IMR-90 (cell line): Measurements from ENCODE around the gene NAA10. TPM values are rescaled to one million over a fixed set of nuclear protein-coding genes. Genes with fewer than 3 reads are reported as not detected.

Experiments used
- ATAC-seq: fragments of 200-7000 bp; cut with Tn5 transposase; 2 replicates; pipeline ENCODE4 v1.9.1; 2020; ENCODE audit warnings: low read depth, mild to moderate bottlenecking, moderate library complexity
- BruUV-seq: library from RNA; stranded (reverse); fragments of 400-500 nt; replicated peaks from 2 replicates; lab custom pipeline; 2021; lab: Mats Ljungman, UMichigan
- CTCF ChIA-PET: fragments of 300-600 bp; formaldehyde crosslinking; extraction: SDS; loops from one replicate; lab custom pipeline; 2021; ENCODE audit warnings: antibody characterized with exemption; lab: Yijun Ruan, JAX
- POLR2A ChIA-PET: fragments of 300-600 bp; sonication (Branson Sonifier 250); formaldehyde crosslinking; loops from one replicate; lab custom pipeline; 2022; ENCODE audit warnings: antibody characterized with exemption; ENCODE audit not compliant: unreplicated experiment; lab: Charles Lee
- DNase-seq: peaks from one replicate; pipeline ENCODE4 v3.0.0; 2013
- H2AFZ ChIP-seq: replicated peaks from 2 replicates; pipeline ENCODE3; 2013; ENCODE audit warnings: low read length, mild to moderate bottlenecking; ENCODE audit not compliant: poor library complexity
- H2AK5ac ChIP-seq: 2 replicates; pipeline ENCODE4 v1.6.1; 2013; ENCODE audit warnings: low read depth, low read length, inconsistent platforms
- H2AK9ac ChIP-seq: replicated peaks from 2 replicates; pipeline ENCODE3; 2013; ENCODE audit warnings: mild to moderate bottlenecking, low read depth, low read length, moderate library complexity; ENCODE audit not compliant: poor library complexity
- H2BK120ac ChIP-seq: 2 replicates; pipeline ENCODE4 v1.6.1; 2013; ENCODE audit warnings: low read depth, low read length, inconsistent platforms
- H2BK15ac ChIP-seq: 3 replicates; pipeline ENCODE4 v1.6.1; 2013; ENCODE audit warnings: low read depth, low read length, inconsistent platforms
- H2BK20ac ChIP-seq: 2 replicates; pipeline ENCODE4 v1.6.1; 2013; ENCODE audit warnings: low read depth, mild to moderate bottlenecking, inconsistent platforms, low read length, moderate library complexity
- H2BK5ac ChIP-seq: 2 replicates; pipeline ENCODE4 v1.6.1; 2013; ENCODE audit warnings: mild to moderate bottlenecking, low read depth, low read length, inconsistent platforms; ENCODE audit not compliant: poor library complexity, severe bottlenecking
- H3K14ac ChIP-seq: replicated peaks from 2 replicates; pipeline ENCODE4 v1.6.1; 2013; ENCODE audit warnings: low read depth, low read length, inconsistent platforms
- H3K18ac ChIP-seq: 2 replicates; pipeline ENCODE4 v1.6.1; 2013; ENCODE audit warnings: low read depth, low read length, control low read depth
- H3K23ac ChIP-seq: 2 replicates; pipeline ENCODE4 v1.6.1; 2013; ENCODE audit warnings: low read depth, low read length, inconsistent platforms
- H3K27ac ChIP-seq: 2 replicates; pipeline ENCODE4 v1.5.1; 2013; ENCODE audit warnings: mild to moderate bottlenecking, control low read depth, low read length; ENCODE audit not compliant: insufficient read depth
- H3K27me3 ChIP-seq: 2 replicates; pipeline ENCODE4 v1.6.1; 2013; ENCODE audit warnings: low read length; ENCODE audit not compliant: control insufficient read depth, insufficient read depth
- H3K36me3 ChIP-seq: 2 replicates; pipeline ENCODE4 v1.6.1; 2013; ENCODE audit warnings: low read length, mixed read lengths; ENCODE audit not compliant: control insufficient read depth, insufficient read depth
- H3K4ac ChIP-seq: 2 replicates; pipeline ENCODE4 v1.6.1; 2013; ENCODE audit warnings: low read depth, low read length, inconsistent platforms
- H3K4me1 ChIP-seq: 2 replicates; pipeline ENCODE4 v1.6.1; 2013; ENCODE audit warnings: low read length, mixed read lengths; ENCODE audit not compliant: control insufficient read depth, insufficient read depth
- H3K4me2 ChIP-seq: 2 replicates; pipeline ENCODE4 v1.6.1; 2013; ENCODE audit warnings: low read depth, mild to moderate bottlenecking, control low read depth, low read length, moderate library complexity
- H3K4me3 ChIP-seq: 2 replicates; pipeline ENCODE4 v1.5.1; 2013; ENCODE audit warnings: low read depth, mild to moderate bottlenecking, control low read depth, low read length, moderate library complexity; ENCODE audit not compliant: insufficient read depth
- H3K56ac ChIP-seq: 2 replicates; pipeline ENCODE4 v1.6.1; 2013; ENCODE audit warnings: low read length, inconsistent platforms; ENCODE audit not compliant: insufficient read depth; ENCODE audit errors: extremely low read depth
- H3K79me1 ChIP-seq, 2 experiments: 2 replicates each; pipeline ENCODE4 v1.6.1; 2013; ENCODE audit warnings: low read length in 2 of 2, inconsistent platforms in 1 of 2, low read depth in 1 of 2
- H3K9ac ChIP-seq: 2 replicates; pipeline ENCODE4 v1.6.1; 2013; ENCODE audit warnings: low read depth, low read length, control low read depth
- H3K9me1 ChIP-seq: 2 replicates; pipeline ENCODE4 v1.6.1; 2013; ENCODE audit warnings: low read length, inconsistent platforms; ENCODE audit not compliant: insufficient read depth
- H3K9me3 ChIP-seq: 2 replicates; pipeline ENCODE4 v1.6.1; 2013; ENCODE audit warnings: low read length; ENCODE audit not compliant: control insufficient read depth, insufficient read depth
- H4K20me1 ChIP-seq: 2 replicates; pipeline ENCODE4 v1.6.1; 2013; ENCODE audit warnings: low read length, inconsistent platforms; ENCODE audit not compliant: insufficient read depth
- H4K5ac ChIP-seq: 2 replicates; pipeline ENCODE4 v1.6.1; 2013; ENCODE audit warnings: mild to moderate bottlenecking, low read depth, low read length, control low read depth
- H4K8ac ChIP-seq, 2 experiments: 2 replicates each; pipeline ENCODE4 v1.6.1; 2013; ENCODE audit warnings: low read depth in 2 of 2, low read length in 2 of 2, control low read depth in 1 of 2, inconsistent platforms in 1 of 2
- H4K91ac ChIP-seq: 2 replicates; pipeline ENCODE4 v1.6.1; 2013; ENCODE audit warnings: low read depth, low read length, inconsistent platforms; ENCODE audit not compliant: insufficient read depth
- MXI1 ChIP-seq: IDR thresholded peaks from 2 replicates; pipeline ENCODE4 v1.6.1; 2012; ENCODE audit warnings: low read depth, mild to moderate bottlenecking, low read length, moderate library complexity, borderline replicate concordance
- SMC3 ChIP-seq: fragments of 150-350 bp; IDR thresholded peaks from 2 replicates; pipeline ENCODE4 v1.6.1; 2016; ENCODE audit warnings: low read depth, mild to moderate bottlenecking, antibody characterized with exemption, low read length, moderate library complexity
- WGBS, 2 experiments: methylation state at CpG; one replicate each; pipeline versions ENCODE4 v1.1.5 to v1.1.7; 2013; ENCODE audit warnings: missing lambda C conversion rate in 2 of 2; ENCODE audit not compliant: insufficient read length in 1 of 2; ENCODE audit errors: extremely low coverage in 2 of 2; 5-methylcytosine and 5-hydroxymethylcytosine counted together
- dilution Hi-C: fragments of 300-500 bp; cut with HindIII; formaldehyde crosslinking; loops from one replicate; pipeline ENCODE4 v1.14.3; 2018; ENCODE audit warnings: low sequenced_read_pairs; ENCODE audit not compliant: unreplicated experiment
- in situ Hi-C: fragments of 300-500 bp; cut with MboI; formaldehyde crosslinking; loops from 3 replicates; pipeline ENCODE4 v1.14.3; 2019; ENCODE audit warnings: low sequenced_read_pairs, inconsistent platforms, mixed read lengths
- intact Hi-C: fragments of 100-400 bp; cut with micrococcal nuclease; formaldehyde crosslinking; loops from 2 replicates; pipeline ENCODE4 v1.10.0; 2022
- polyA plus RNA-seq, 3 experiments: library from polyadenylated mRNA; depleted of rRNA; stranded (reverse); fragments of >200 nt; gene quantifications; 2 replicates each; pipeline ENCODE4 v1.2.3, GENCODE V29; 2012; ENCODE audit warnings: low replicate concordance in 1 of 3
- total RNA-seq: library from RNA; depleted of rRNA; stranded (reverse); fragments of >200 nt; gene quantifications from 2 replicates; pipeline ENCODE4 v1.2.3, GENCODE V29; 2012
- TF ChIP-seq, protein P1 (sequence below): conservative IDR thresholded peaks from 2 replicates; pipeline ENCODE4 v1.5.1; 2012; ENCODE audit warnings: mild to moderate bottlenecking, low read depth, low read length, improper control_type of control experiment

NAA10 gene
- total and polyA plus RNA-seq, 2 of the 4 experiments (the other 2 are of a cell fraction), result 98.6 to 172 TPM

GRCh38 chrX:153968255-153968654 is 33.4 kb upstream of the NAA10 start:
- no peak overlapping the region for H2BK120ac ChIP-seq
- H3K18ac ChIP-seq, result no peak overlapping the region
- no peak overlapping the region for H3K4me3 ChIP-seq
- no peak overlapping the region for H2BK5ac ChIP-seq
- H4K5ac ChIP-seq, result no peak overlapping the region
- H3K4ac ChIP-seq, result no peak overlapping the region
- DNase-seq (no peak), ATAC-seq (no peak)
- no peaks in the 10 kb centered on the region for H3K9me3 ChIP-seq
- H3K36me3 ChIP-seq, result peaks cover 7% of the 10 kb centered on the region
- H2BK15ac ChIP-seq, result no peak overlapping the region
- H3K56ac ChIP-seq, result no peak overlapping the region
- CTCF ChIA-PET, result no interaction called here
- H3K14ac ChIP-seq, result no peak overlapping the region
- WGBS, 2 experiments, result 32% methylated on average over 3 of the region's 9 CpGs; no CpG with 5 or more reads in 1 of the 2 experiments
- no peak overlapping the region for H2AFZ ChIP-seq
- H2AK9ac ChIP-seq, result no peak overlapping the region
- dilution Hi-C loops, result no loop called here
- H3K27me3 ChIP-seq, result no peaks in the 10 kb centered on the region
- no peak overlapping the region for H4K8ac ChIP-seq
- peak overlapping the region; percentile 81 for H3K4me2 ChIP-seq
- peaks cover 9% of the 10 kb centered on the region; the same call in 1 of the 2 replicates for H3K9me1 ChIP-seq
- BruUV-seq, result no TSS peak
- in situ Hi-C loops, result loop anchor here (10.0 kb wide), 1 partner anchor 203 kb away; the partner anchor contains the start of gene PLXNB3
- no peak for TF ChIP-seq MXI1
- no peak for TF ChIP-seq SMC3
- TF ChIP-seq, protein P1, sequence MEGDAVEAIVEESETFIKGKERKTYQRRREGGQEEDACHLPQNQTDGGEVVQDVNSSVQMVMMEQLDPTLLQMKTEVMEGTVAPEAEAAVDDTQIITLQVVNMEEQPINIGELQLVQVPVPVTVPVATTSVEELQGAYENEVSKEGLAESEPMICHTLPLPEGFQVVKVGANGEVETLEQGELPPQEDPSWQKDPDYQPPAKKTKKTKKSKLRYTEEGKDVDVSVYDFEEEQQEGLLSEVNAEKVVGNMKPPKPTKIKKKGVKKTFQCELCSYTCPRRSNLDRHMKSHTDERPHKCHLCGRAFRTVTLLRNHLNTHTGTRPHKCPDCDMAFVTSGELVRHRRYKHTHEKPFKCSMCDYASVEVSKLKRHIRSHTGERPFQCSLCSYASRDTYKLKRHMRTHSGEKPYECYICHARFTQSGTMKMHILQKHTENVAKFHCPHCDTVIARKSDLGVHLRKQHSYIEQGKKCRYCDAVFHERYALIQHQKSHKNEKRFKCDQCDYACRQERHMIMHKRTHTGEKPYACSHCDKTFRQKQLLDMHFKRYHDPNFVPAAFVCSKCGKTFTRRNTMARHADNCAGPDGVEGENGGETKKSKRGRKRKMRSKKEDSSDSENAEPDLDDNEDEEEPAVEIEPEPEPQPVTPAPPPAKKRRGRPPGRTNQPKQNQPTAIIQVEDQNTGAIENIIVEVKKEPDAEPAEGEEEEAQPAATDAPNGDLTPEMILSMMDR, result no peak
- H4K91ac ChIP-seq, result no peak overlapping the region
- peaks cover 70% of the 10 kb centered on the region for H4K20me1 ChIP-seq
- H3K23ac ChIP-seq, result peak overlapping the region; percentile 33
- no peak overlapping the region for H3K27ac ChIP-seq
- no peak overlapping the region for H2AK5ac ChIP-seq
- H2BK20ac ChIP-seq, result no peak overlapping the region
- H3K79me1 ChIP-seq, result peaks cover 2 to 16% of the 10 kb centered on the region in 2 experiments; a peak in 3 of 4 replicates
- H3K9ac ChIP-seq, result peak overlapping the region; percentile 26; the same call in 1 of the 2 replicates
- intact Hi-C loops, result no loop called here
- H3K4me1 ChIP-seq, result peaks cover 18% of the 10 kb centered on the region
- POLR2A ChIA-PET, result no interaction called here
